Mesothelial cell of epicardium (in vitro differentiated cells): ENCODE measurements around the gene CDH2. TPM values are rescaled to one million over a fixed set of nuclear protein-coding genes. Genes with fewer than 3 reads are reported as not detected.

Source experiments
- DNase-seq, 2 experiments: peaks; one replicate each; pipeline ENCODE4 v3.0.0; 2021; ENCODE audit warnings: low spot score in 2 of 2; ENCODE audit not compliant: unreplicated experiment in 2 of 2
- H3K27ac Mint-ChIP-seq: 2 replicates; pipeline ENCODE4 v1.8.0; 2021; ENCODE audit warnings: mixed read lengths
- H3K27me3 Mint-ChIP-seq: 2 replicates; pipeline ENCODE4 v1.8.0; 2021; ENCODE audit warnings: low read depth, mixed read lengths
- H3K36me3 Mint-ChIP-seq: 2 replicates; pipeline ENCODE4 v1.8.0; 2021; ENCODE audit warnings: mixed read lengths
- H3K4me1 Mint-ChIP-seq: 2 replicates; pipeline ENCODE4 v1.8.0; 2021; ENCODE audit warnings: mixed read lengths
- H3K4me3 Mint-ChIP-seq: 2 replicates; pipeline ENCODE4 v1.8.0; 2021; ENCODE audit warnings: mild to moderate bottlenecking, moderate library complexity, mixed read lengths
- H3K9me3 Mint-ChIP-seq: 2 replicates; pipeline ENCODE4 v1.8.0; 2021; ENCODE audit warnings: mixed read lengths
- total RNA-seq: library from RNA; stranded (reverse); gene quantifications from 3 replicates; pipeline ENCODE4 v1.2.1, GENCODE V29; 2021
- TF ChIP-seq, protein P1 (sequence below): fragments of 200-600 bp; sonication (generic); IDR thresholded peaks from one replicate; pipeline ENCODE4 v1.5.0; 2021; ENCODE audit warnings: antibody characterized with exemption; ENCODE audit not compliant: unreplicated experiment

CDH2 gene
- total RNA-seq, 1 donor from 2014 or later, result 46.6 TPM

DNA sequence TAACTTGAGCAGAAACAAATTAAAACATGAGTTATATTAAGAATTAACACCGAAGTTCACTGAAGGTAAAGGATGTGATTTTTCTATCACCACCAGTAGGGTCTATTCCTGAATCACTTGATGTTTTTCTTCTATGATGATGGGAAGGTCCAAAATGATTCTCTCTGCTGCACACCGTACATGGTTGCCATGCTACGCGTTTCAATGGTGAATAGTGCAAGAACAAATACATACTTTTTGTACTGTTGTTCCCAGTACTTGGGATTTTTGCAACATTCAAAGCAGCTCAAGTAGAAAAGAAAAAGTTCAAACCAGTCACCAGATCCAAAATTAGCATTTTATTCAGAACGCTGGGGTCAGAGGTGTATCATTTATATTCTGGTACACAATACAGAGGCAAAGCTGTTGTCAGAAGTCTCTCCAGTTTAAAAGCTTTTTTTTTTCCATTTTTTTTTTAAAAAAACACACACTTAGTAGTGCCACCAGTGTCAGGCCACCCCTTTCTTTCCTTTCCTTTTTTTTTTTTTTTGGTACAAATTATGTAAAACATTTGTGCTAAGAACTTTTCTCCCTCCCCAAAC is 226.2 kb downstream of the CDH2 start:
- Mint-ChIP-seq H3K4me3 (no peak overlapping the region), H3K27me3 (no peaks in the 10 kb centered on the region), H3K27ac (no peak overlapping the region), H3K4me1 (peaks cover 23% of the 10 kb centered on the region), H3K9me3 (no peaks in the 10 kb centered on the region), H3K36me3 (no peaks in the 10 kb centered on the region)
- TF ChIP-seq, protein P1, sequence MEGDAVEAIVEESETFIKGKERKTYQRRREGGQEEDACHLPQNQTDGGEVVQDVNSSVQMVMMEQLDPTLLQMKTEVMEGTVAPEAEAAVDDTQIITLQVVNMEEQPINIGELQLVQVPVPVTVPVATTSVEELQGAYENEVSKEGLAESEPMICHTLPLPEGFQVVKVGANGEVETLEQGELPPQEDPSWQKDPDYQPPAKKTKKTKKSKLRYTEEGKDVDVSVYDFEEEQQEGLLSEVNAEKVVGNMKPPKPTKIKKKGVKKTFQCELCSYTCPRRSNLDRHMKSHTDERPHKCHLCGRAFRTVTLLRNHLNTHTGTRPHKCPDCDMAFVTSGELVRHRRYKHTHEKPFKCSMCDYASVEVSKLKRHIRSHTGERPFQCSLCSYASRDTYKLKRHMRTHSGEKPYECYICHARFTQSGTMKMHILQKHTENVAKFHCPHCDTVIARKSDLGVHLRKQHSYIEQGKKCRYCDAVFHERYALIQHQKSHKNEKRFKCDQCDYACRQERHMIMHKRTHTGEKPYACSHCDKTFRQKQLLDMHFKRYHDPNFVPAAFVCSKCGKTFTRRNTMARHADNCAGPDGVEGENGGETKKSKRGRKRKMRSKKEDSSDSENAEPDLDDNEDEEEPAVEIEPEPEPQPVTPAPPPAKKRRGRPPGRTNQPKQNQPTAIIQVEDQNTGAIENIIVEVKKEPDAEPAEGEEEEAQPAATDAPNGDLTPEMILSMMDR, result no peak
- DNase-seq, result no peak

DNA sequence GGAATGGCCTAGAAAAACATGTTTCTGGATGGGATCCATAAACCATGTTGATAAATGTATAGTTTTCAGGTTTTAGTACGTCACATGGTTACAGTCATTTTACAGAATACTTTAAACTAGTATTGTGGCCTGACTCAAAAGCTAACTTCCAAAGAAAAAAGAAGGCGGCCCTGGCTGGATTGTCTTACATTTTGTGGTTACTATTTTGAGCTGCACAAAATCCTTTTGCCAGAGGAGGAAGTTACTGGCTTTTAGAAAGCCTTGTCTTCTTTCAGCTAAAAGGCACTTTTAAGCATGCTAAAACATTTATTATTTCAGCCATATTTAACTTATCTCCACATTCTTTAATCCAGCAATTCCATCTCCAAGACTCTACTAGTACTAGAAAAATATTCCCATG is 227.9 kb downstream of the CDH2 start:
- H3K27me3 Mint-ChIP-seq, result no peaks in the 10 kb centered on the region

DNA sequence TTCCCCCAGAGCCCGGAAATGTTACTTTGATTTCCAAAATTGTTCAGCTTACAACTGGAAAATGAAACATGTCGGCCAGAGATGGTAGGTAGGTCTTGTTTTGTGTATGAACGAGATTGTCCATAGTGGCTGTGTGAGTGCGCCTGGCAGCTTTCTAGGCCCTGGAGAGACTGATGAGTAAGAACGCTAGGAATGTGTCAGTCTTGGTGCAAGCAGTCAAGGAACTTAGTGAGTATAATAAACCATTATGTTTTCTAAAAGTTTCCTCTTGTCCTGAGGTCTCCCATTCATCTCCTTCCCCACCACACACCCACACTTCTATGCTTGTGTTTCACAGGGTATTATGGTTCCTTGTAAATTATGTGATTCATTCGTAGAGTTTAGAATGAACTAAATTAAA is 234.2 kb downstream of the CDH2 start:
- TF ChIP-seq, protein P1, result no peak
- Mint-ChIP-seq H3K27me3 (no peaks in the 10 kb centered on the region), H3K27ac (peak overlapping the region; percentile 34), H3K4me3 (no peak overlapping the region), H3K9me3 (peaks cover 7% of the 10 kb centered on the region), H3K4me1 (peaks cover 6% of the 10 kb centered on the region), H3K36me3 (peaks cover 2% of the 10 kb centered on the region)
- no peak for DNase-seq

More for the DNA sequence above, 227.9 kb downstream of the CDH2 start:
- no peak overlapping the region for H3K27ac Mint-ChIP-seq
- peaks cover 16% of the 10 kb centered on the region for H3K4me1 Mint-ChIP-seq
- no peaks in the 10 kb centered on the region for H3K36me3 Mint-ChIP-seq
- H3K9me3 Mint-ChIP-seq, result no peaks in the 10 kb centered on the region
- DNase-seq, result no peak
- no peak overlapping the region for H3K4me3 Mint-ChIP-seq
- TF ChIP-seq, protein P1, result no peak

DNA sequence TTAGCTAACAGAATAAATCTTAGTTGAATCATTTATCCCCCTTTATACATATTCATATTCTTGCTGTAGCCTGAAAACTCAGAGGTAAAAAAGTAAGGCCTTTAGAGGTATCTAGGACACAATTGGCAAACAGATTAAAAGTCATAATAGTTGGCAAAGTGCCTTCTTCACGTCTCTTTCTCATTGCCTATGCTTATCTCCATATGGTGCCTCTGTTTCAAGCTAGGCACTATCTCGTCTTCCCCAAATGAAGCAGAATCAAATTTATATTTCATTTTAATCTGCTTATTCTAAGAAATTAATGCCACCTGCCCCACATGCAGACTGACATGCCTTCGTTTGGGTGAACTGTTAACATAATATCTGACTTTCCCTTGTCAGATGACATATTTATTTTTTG is 245.4 kb downstream of the CDH2 start:
- H3K4me1 Mint-ChIP-seq, result no peaks in the 10 kb centered on the region

DNA sequence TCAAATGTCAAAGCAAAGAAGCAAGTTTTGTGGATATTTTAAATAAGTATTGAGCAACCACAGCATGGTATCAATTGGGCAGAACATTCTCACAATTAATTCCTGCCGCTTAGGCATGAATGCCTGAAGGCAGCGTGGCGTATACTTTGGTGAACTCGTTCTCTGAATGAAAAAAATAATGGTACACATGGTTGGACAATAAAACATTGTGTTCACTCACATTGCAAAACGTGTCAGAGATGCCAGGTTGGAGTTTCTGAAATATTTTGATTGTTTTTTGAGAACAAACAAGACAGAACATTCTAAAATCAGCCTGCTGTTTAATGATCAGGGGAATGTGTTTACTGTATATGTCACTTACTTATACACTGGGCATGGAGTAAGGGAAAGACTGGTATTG is 254.2 kb downstream of the CDH2 start:
- Mint-ChIP-seq H3K36me3 (peaks cover 9% of the 10 kb centered on the region), H3K4me1 (peaks cover 27% of the 10 kb centered on the region), H3K4me3 (no peak overlapping the region), H3K27ac (peak overlapping the region; percentile 100), H3K9me3 (peaks cover 20% of the 10 kb centered on the region), H3K27me3 (no peaks in the 10 kb centered on the region)
- no peak for DNase-seq
- TF ChIP-seq, protein P1, result no peak

More for the DNA sequence above, 245.4 kb downstream of the CDH2 start:
- no peak for DNase-seq
- H3K9me3 Mint-ChIP-seq, result peaks cover 21% of the 10 kb centered on the region
- no peak overlapping the region for H3K4me3 Mint-ChIP-seq
- H3K36me3 Mint-ChIP-seq, result peaks cover 6% of the 10 kb centered on the region
- no peak overlapping the region for H3K27ac Mint-ChIP-seq
- H3K27me3 Mint-ChIP-seq, result no peaks in the 10 kb centered on the region
- TF ChIP-seq, protein P1, result no peak
